HUES64 (cell line): ENCODE measurements around the gene SCAF11.

Experiments
- H3K27ac ChIP-seq: 2 replicates; pipeline ENCODE4 v1.7.0; 2013; ENCODE audit warnings: low read depth, low read length, inconsistent platforms
- H3K27me3 ChIP-seq: 2 replicates; pipeline ENCODE4 v1.6.1; 2013; ENCODE audit warnings: mild to moderate bottlenecking, low read length; ENCODE audit not compliant: insufficient read depth
- H3K36me3 ChIP-seq: 2 replicates; pipeline ENCODE4 v1.6.1; 2013; ENCODE audit warnings: mild to moderate bottlenecking, low read length; ENCODE audit not compliant: insufficient read depth
- H3K4me1 ChIP-seq: 2 replicates; pipeline ENCODE4 v1.6.1; 2013; ENCODE audit warnings: mild to moderate bottlenecking, low read length, moderate library complexity; ENCODE audit not compliant: insufficient read depth
- H3K4me3 ChIP-seq: 2 replicates; pipeline ENCODE4 v1.5.1; 2013; ENCODE audit warnings: mild to moderate bottlenecking, low read length, moderate library complexity
- H3K9ac ChIP-seq: 2 replicates; pipeline ENCODE4 v1.6.1; 2013; ENCODE audit warnings: mild to moderate bottlenecking, low read depth, low read length
- H3K9me3 ChIP-seq: 2 replicates; pipeline ENCODE4 v1.6.1; 2013; ENCODE audit warnings: low read depth, low read length; ENCODE audit not compliant: insufficient read depth
- WGBS: fragments of 150-250, 120-280 bp; methylation state at CpG from one replicate; pipeline ENCODE4 v1.1.7; 2013; ENCODE audit warnings: missing lambda C conversion rate; 5-methylcytosine and 5-hydroxymethylcytosine counted together

SCAF11 gene

GRCh38 chr12:45913631-45914030, 76.7 kb downstream of the SCAF11 start:
- no peaks in the 10 kb centered on the region for H3K4me1 ChIP-seq
- H3K27ac ChIP-seq = no peak overlapping the region
- H3K27me3 ChIP-seq = no peaks in the 10 kb centered on the region
- no peak overlapping the region for H3K9ac ChIP-seq
- no peaks in the 10 kb centered on the region for H3K9me3 ChIP-seq
- peaks cover 7% of the 10 kb centered on the region for H3K36me3 ChIP-seq
- no peak overlapping the region for H3K4me3 ChIP-seq
- 82% methylated on average over 2 of the region's 2 CpGs for WGBS

GRCh38 chr12:45912774-45913173, 77.6 kb downstream of the SCAF11 start:
- H3K9me3 ChIP-seq = no peaks in the 10 kb centered on the region
- H3K4me1 ChIP-seq = no peaks in the 10 kb centered on the region
- H3K36me3 ChIP-seq = peaks cover 13% of the 10 kb centered on the region
- H3K27me3 ChIP-seq = no peaks in the 10 kb centered on the region
- H3K9ac ChIP-seq = no peak overlapping the region
- H3K4me3 ChIP-seq = no peak overlapping the region
- H3K27ac ChIP-seq = no peak overlapping the region
- WGBS = 92% methylated on average over 3 of the region's 3 CpGs

GRCh38 chr12:45909041-45909713, 81.2 kb downstream of the SCAF11 start:
- WGBS = 94% methylated on average over 3 of the region's 4 CpGs
- H3K27me3 ChIP-seq = no peaks in the 10 kb centered on the region
- H3K36me3 ChIP-seq = peaks cover 47% of the 10 kb centered on the region
- no peak overlapping the region for H3K4me3 ChIP-seq
- H3K9ac ChIP-seq = no peak overlapping the region
- no peak overlapping the region for H3K27ac ChIP-seq
- H3K4me1 ChIP-seq = no peaks in the 10 kb centered on the region
- no peaks in the 10 kb centered on the region for H3K9me3 ChIP-seq

DNA sequence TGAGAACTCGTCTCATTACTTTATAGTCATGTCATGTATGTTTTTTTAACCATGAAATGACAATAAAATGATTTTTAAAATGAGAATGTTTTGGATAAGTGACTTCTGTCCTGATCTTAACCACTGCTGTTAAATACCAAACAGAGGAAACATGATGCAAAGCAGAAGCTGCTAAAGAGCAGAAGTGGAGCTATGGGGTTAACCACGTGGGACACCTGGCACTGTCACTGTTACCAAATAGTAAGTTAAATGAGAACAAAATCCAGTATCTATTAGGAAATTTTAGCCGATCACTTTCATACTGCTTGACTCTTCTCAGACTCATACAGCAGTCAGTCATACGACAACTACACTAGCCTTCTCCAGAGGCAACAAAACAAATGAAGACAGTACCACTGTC, 82.4 kb downstream of the SCAF11 start:
- Histone ChIP-seq H3K9me3 (no peaks in the 10 kb centered on the region), H3K36me3 (peaks cover 60% of the 10 kb centered on the region), H3K4me3 (no peak overlapping the region), H3K4me1 (no peaks in the 10 kb centered on the region), H3K27me3 (no peaks in the 10 kb centered on the region), H3K27ac (no peak overlapping the region), H3K9ac (no peak overlapping the region)
- WGBS = 98% methylated on average over 3 of the region's 4 CpGs

- WGBS = 86% methylated on average over 1 of the region's 1 CpG
- Histone ChIP-seq H3K4me1 (peaks cover 4% of the 10 kb centered on the region; the same call in 1 of the 2 replicates), H3K9me3 (no peaks in the 10 kb centered on the region), H3K27ac (no peak overlapping the region), H3K4me3 (no peak overlapping the region), H3K27me3 (no peaks in the 10 kb centered on the region), H3K36me3 (peaks cover 62% of the 10 kb centered on the region), H3K9ac (no peak overlapping the region)
Observed at GRCh38 chr12:45898094-45898493, 92.3 kb downstream of the SCAF11 start.

DNA sequence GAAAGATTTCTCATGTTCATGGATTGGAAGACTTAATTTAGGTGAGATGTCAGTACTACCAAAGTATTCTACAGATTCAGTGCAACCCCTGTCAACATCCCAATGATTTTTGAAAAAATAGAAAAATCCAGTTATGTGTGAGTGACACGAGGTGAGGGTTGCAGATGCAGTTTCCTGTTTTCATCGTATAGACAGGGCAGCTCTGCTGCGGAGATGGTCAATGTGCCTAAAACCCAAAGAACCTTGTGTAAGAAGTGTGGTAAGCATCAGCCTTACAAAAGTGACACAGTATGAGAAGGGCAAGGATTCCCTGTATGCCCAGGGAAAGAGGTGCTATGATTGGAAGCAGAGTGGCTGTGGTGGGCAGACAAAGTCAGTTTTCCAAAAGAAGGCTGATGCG, 94.4 kb downstream of the SCAF11 start:
- Histone ChIP-seq H3K9me3 (no peaks in the 10 kb centered on the region), H3K36me3 (peaks cover 80% of the 10 kb centered on the region), H3K4me1 (peaks cover 6% of the 10 kb centered on the region; the same call in 1 of the 2 replicates), H3K27ac (no peak overlapping the region), H3K27me3 (no peaks in the 10 kb centered on the region), H3K4me3 (no peak overlapping the region), H3K9ac (no peak overlapping the region)
- 96% methylated on average over 4 of the region's 4 CpGs for WGBS

- H3K27me3 ChIP-seq = no peaks in the 10 kb centered on the region
- no peaks in the 10 kb centered on the region for H3K9me3 ChIP-seq
- peaks cover 6% of the 10 kb centered on the region; the same call in 1 of the 2 replicates for H3K4me1 ChIP-seq
- H3K9ac ChIP-seq = no peak overlapping the region
- 68% methylated on average over 4 of the region's 4 CpGs for WGBS
- H3K4me3 ChIP-seq = no peak overlapping the region
- H3K36me3 ChIP-seq = peaks cover 71% of the 10 kb centered on the region
- H3K27ac ChIP-seq = no peak overlapping the region
Observed at GRCh38 chr12:45893240-45893639, 97.1 kb downstream of the SCAF11 start.

GRCh38 chr12:45890276-45890675, 100.1 kb downstream of the SCAF11 start:
- H3K27me3 ChIP-seq = no peaks in the 10 kb centered on the region
- H3K27ac ChIP-seq = no peak overlapping the region
- 82% methylated on average over 1 of the region's 2 CpGs for WGBS
- H3K4me3 ChIP-seq = no peak overlapping the region
- peaks cover 4% of the 10 kb centered on the region; the same call in 1 of the 2 replicates for H3K9me3 ChIP-seq
- H3K9ac ChIP-seq = no peak overlapping the region
- H3K4me1 ChIP-seq = peaks cover 10% of the 10 kb centered on the region
- H3K36me3 ChIP-seq = peaks cover 51% of the 10 kb centered on the region

DNA sequence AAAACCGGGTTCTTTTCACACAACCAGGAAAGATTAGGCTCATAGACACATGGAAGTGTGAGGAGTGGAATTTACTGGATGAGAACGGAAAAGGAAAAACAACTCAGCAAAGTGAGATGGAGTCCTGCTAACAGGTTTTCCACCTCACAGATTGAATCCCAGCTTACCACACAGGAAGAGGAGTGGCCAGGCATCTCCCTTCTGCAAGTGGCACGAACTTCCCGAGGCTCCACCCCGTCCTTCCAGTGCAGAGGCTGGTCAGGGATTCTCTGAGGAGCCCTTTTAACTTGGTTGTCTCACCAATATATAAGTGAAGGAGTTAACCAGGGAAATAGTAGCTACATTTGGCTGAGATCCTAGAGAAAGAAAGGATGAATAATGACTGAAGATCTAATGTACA, 102.8 kb downstream of the SCAF11 start:
- 78% methylated on average over 5 of the region's 5 CpGs for WGBS
- H3K36me3 ChIP-seq = peaks cover 47% of the 10 kb centered on the region

GRCh38 chr12:45886685-45887084, 103.7 kb downstream of the SCAF11 start:
- WGBS = 97% methylated on average over 1 of the region's 1 CpG
- no peak overlapping the region for H3K27ac ChIP-seq
- H3K9me3 ChIP-seq = peaks cover 10% of the 10 kb centered on the region; the same call in 1 of the 2 replicates
- H3K4me1 ChIP-seq = peaks cover 4% of the 10 kb centered on the region
- H3K9ac ChIP-seq = no peak overlapping the region
- H3K4me3 ChIP-seq = no peak overlapping the region
- no peaks in the 10 kb centered on the region for H3K27me3 ChIP-seq
- H3K36me3 ChIP-seq = peaks cover 43% of the 10 kb centered on the region

More for the DNA sequence above, 102.8 kb downstream of the SCAF11 start:
- H3K9ac ChIP-seq = no peak overlapping the region
- no peak overlapping the region for H3K4me3 ChIP-seq
- H3K27me3 ChIP-seq = no peaks in the 10 kb centered on the region
- no peak overlapping the region for H3K27ac ChIP-seq
- peaks cover 4% of the 10 kb centered on the region for H3K4me1 ChIP-seq
- H3K9me3 ChIP-seq = peaks cover 10% of the 10 kb centered on the region; the same call in 1 of the 2 replicates

DNA sequence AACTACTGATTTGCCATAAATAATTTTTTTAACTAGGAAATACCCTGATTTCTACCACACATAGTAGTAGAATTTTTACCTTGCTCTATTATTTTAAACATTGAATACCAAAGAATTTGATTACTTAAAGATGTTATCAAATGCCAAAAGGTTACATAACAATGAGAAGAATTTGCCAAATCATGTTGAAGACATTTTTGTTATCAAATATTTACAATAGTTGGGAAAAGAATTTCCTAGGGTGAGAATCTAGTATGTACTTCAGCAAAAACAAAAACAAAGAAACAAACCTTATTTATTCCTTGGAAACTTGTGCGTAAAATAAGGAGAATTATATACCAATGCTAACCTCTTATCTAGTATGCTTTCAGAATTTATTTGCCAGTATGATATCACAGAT, 107.2 kb downstream of the SCAF11 start:
- peaks cover 10% of the 10 kb centered on the region; the same call in 1 of the 2 replicates for H3K9me3 ChIP-seq
- peaks cover 49% of the 10 kb centered on the region for H3K36me3 ChIP-seq
- WGBS = 83% methylated on average over 1 of the region's 1 CpG

More for the DNA sequence above, 107.2 kb downstream of the SCAF11 start:
- H3K9ac ChIP-seq = no peak overlapping the region
- no peak overlapping the region for H3K27ac ChIP-seq
- H3K4me3 ChIP-seq = no peak overlapping the region
- no peaks in the 10 kb centered on the region for H3K27me3 ChIP-seq
- H3K4me1 ChIP-seq = peaks cover 10% of the 10 kb centered on the region
